ENCODE data around the gene KREMEN1.

KREMEN1 gene

DNA sequence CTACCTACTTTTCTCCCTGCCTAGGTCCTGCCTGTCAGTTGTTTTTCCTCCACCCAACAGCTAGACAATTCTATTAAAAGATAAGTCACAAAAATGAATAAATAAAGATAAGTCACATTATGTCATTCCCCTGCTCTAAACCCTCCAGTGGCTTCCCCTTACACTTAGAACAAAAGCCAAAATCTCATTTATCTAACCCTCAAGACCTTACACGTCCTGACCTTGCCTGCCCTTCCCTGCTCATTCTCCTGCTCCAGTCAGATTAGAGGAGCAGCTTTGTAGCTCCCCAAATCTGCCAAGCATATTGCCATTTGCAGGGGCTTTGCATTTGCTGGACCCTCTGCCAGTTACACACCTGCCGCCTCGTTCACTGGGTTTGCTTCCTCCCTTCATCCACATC lies 16.7 kb downstream of the KREMEN1 start:
- H3K27ac ChIP-seq: peak overlapping the region; percentile 65
- no peak for TF ChIP-seq CTCF (conservative IDR thresholded peaks at IDR 0.05)

GRCh38 chr22:29090039-29090438 lies 17.2 kb downstream of the KREMEN1 start:
- peak overlapping the region; percentile 65 for H3K27ac ChIP-seq
- TF ChIP-seq CTCF (conservative IDR thresholded peaks at IDR 0.05): no peak

DNA sequence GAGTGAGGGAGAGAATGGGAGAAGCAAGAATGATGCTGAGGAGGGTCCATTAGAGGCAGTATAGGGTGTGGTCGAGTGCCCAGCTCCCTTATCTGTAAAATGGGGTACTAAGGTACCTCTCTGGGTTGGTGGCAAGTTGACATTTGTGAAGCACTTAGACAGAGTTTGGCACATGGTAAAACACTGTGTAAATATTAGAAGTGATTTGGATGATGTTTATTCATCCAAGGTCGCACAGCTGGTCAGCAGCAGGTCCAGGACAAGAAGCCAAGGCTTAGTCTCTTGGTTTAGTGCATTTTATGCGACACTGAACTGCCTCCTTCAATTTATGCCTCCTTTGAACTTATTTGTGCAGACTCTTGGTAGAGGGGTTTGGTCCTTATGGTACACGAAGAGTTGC lies 19.4 kb downstream of the KREMEN1 start:
- TF ChIP-seq CTCF (conservative IDR thresholded peaks at IDR 0.05): no peak
- H3K27ac ChIP-seq: no peak overlapping the region; the same call in 1 of the 2 replicates

GRCh38 chr22:29093030-29093429 lies 20.2 kb downstream of the KREMEN1 start:
- TF ChIP-seq CTCF (conservative IDR thresholded peaks at IDR 0.05): no peak
- H3K27ac ChIP-seq: no peak overlapping the region; the same call in 1 of the 2 replicates

DNA sequence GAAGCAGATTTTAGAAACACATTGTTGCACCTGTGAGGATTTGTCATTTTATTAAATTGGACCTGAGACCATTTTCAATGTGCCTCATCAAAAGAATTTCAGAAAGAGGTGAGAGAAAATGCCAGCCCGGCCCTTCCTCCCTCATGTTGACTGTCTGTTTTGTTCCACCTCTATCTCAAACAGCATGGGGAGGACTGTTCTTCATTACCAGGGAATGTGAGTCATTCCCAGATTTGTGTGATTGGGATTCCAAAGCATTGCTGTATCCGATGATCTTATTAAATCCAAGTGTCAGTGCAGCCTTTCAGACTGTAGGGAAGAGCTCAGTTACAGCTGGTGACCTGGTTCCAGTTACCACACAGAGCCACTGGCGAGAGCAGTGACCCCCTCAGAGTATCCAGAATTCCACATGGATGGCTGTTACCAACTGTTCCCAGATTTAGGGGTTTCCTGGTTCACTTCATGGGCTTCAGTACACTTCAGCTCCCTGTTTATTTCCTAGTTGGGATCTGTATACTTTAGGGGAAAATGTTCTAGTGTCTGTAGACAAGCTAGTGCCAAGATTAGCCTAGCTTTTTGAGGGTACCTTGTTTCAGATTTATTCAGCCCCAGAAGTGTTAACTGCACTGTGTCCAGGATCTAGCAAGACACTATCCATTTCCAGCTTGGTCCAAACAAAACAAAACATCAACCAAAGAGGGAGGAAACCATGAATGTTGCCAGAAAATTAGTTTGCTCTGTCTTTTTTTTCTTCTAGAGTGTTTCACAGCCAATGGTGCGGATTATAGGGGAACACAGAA lies 20.9 kb downstream of the KREMEN1 start:
- TF ChIP-seq CTCF (conservative IDR thresholded peaks at IDR 0.05): no peak
- H3K27ac ChIP-seq: no peak overlapping the region

- H3K27ac ChIP-seq: peak overlapping the region; percentile 91
- no peak for TF ChIP-seq CTCF (conservative IDR thresholded peaks at IDR 0.05)
These were observed 22.6 kb downstream of the KREMEN1 start for GRCh38 chr22:29095459-29095858.

- H3K27ac ChIP-seq: peak overlapping the region; percentile 91
- no peak for TF ChIP-seq CTCF (conservative IDR thresholded peaks at IDR 0.05)
These were observed 24.2 kb downstream of the KREMEN1 start for GRCh38 chr22:29096736-29097669.

Measured in VCaP (cell line).